Measurements from ENCODE around the gene USP35.
A peak's percentile ranks its signal among the peaks of the same experiment; 100 is the strongest.

The USP35 gene

DNA sequence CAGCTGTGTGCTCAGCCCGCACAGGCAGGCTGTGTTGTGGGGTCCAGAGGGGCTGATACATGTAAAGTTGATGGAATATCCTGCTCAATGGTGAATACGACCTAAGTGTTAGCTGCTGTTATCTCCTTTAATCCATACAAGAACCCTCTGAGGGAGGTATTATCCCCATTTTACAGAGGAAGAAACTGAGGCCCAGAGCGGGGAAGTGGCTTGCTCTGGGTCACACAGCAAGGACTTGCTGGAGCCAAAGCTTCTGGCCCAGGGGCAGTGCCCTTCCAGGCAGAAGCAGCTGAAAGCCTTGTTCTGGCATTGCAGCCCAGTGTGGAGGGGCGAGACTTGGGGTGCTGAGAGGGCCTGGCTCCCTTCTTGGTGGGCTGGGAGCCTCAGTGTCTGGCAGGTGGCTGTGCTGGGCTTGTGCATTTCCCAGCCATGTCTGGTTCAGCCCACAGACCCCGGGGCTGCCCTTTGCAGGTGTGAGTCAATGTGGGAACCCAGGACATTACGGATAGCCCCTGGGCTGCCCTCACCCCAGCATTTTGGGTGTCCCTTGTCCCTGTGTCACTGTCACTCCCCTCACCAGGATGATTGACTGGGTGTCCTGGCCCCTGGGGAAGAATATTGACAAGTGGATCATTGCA, 10.4 kb downstream of the USP35 start:
- Histone ChIP-seq H3K27ac (peak overlapping the region in 2 of 11 experiments; percentile 76 to 78; a peak in 1 of 22 replicates), H3K4me2 (no peak overlapping the region), H3K9ac (no peak overlapping the region), H3K27me3 (no peaks in the 10 kb centered on the region), H3K4me1 (peaks cover 33 to 55% (median 45%) of the 10 kb centered on the region in 10 experiments), H3K36me3 (peaks cover 0 to 78% (median 10%) of the 10 kb centered on the region in 11 experiments; a peak in 12 of 22 replicates), H3K9me3 (replicated peaks in 1 of 11) (no peaks in the 10 kb centered on the region), H4K20me1 (peaks cover 0 to 77% (median 0%) of the 10 kb centered on the region in 11 experiments; a peak in 7 of 22 replicates), H3K4me3 (no peak overlapping the region)
- no peak for TF ChIP-seq Cebpa-rat (IDR thresholded peaks at IDR 0.05)

DNA sequence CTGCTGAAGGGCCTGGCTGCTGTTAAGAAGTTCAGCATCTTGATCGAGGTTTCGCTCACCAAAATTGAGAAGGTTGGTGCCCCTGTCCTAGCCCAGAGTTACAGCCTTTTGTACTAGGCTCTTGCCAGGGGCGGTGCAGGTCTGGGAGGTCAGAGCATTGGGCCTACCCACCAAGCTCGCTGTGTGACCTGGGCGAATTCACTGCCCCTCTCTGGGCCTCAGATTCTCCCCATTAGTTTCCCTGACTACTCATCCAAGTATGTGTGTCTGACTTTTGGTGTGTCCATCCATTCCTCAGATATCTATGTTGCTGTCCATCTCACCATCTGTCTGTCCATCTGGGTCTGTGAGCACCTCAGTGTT, 10.9 kb downstream of the USP35 start:
- Histone ChIP-seq H3K4me1 (peaks cover 32 to 54% (median 45%) of the 10 kb centered on the region in 10 experiments), H3K4me3 (no peak overlapping the region), H3K36me3 (peaks cover 0 to 78% (median 10%) of the 10 kb centered on the region in 11 experiments; a peak in 12 of 22 replicates), H3K4me2 (no peak overlapping the region), H3K9me3 (replicated peaks in 1 of 11) (no peaks in the 10 kb centered on the region), H4K20me1 (peaks cover 0 to 73% (median 0%) of the 10 kb centered on the region in 11 experiments; a peak in 7 of 22 replicates), H3K27me3 (no peaks in the 10 kb centered on the region), H3K9ac (no peak overlapping the region), H3K27ac (peak overlapping the region in 3 of 11 experiments; percentile 76 to 86 (median 78); a peak in 4 of 22 replicates)
- TF ChIP-seq Cebpa-rat (IDR thresholded peaks at IDR 0.05), result no peak

DNA sequence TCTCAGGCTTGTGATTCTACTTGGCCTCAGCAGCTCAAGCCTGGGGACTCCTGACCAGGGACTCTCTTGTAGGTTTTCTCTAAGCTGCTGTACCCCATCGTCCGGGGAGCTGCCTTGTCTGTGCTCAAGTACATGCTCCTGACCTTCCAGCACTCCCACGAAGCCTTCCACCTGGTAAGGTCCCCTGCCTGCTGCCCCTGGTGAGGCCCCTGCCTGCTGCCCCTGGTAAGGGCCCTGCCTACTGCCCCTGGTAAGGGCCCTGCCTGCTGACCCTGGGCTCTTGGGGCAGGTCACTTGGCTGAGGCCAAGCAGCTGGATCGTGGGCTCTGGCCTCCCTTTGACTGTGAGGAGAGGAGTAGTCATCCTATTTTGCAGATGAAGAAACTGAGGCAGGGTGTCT, 11.3 kb downstream of the USP35 start:
- no peaks in the 10 kb centered on the region for H3K27me3 ChIP-seq
- TF ChIP-seq Cebpa-rat (IDR thresholded peaks at IDR 0.05), result no peak

DNA sequence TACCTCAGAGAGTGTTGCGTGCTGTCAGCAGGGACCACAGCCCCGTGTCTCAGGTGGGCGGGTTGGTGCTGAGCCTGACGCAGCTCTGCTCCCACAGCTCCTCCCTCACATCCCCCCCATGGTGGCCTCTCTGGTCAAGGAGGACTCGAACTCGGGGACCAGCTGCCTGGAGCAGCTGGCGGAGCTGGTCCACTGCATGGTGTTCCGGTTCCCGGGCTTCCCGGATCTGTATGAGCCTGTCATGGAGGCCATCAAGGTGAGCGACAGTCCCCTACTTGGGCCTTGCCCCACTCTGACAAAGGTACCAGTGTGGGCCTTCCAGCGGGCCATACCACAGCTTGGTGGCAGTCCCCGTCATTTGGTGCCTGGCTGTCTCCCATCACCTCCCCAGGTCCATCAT, 11.8 kb downstream of the USP35 start:
- Histone ChIP-seq H3K36me3 (peaks cover 0 to 78% (median 10%) of the 10 kb centered on the region in 11 experiments; a peak in 12 of 22 replicates), H3K4me1 (peaks cover 32 to 47% (median 38%) of the 10 kb centered on the region in 10 experiments), H3K4me2 (peak overlapping the region in 6 of 11 experiments; percentile 78 to 92 (median 82); a peak in 5 of 22 replicates), H3K9me3 (replicated peaks in 1 of 11) (no peaks in the 10 kb centered on the region), H3K27me3 (no peaks in the 10 kb centered on the region), H3K9ac (peak overlapping the region in 4 of 11 experiments; percentile 18 to 76 (median 27); a peak in 2 of 22 replicates), H4K20me1 (peaks cover 0 to 64% (median 0%) of the 10 kb centered on the region in 11 experiments; a peak in 7 of 22 replicates), H3K4me3 (no peak overlapping the region), H3K27ac (peak overlapping the region in 8 of 11 experiments; percentile 69 to 87 (median 78); a peak in 15 of 22 replicates)
- no peak for TF ChIP-seq Cebpa-rat (IDR thresholded peaks at IDR 0.05)

More for the DNA sequence above, 11.3 kb downstream of the USP35 start:
- H3K27ac ChIP-seq, result peak overlapping the region in 3 of 11 experiments; percentile 76 to 86 (median 78); a peak in 5 of 22 replicates
- H3K9me3 ChIP-seq (replicated peaks in 1 of 11), result no peaks in the 10 kb centered on the region
- H3K4me3 ChIP-seq, result no peak overlapping the region
- peaks cover 32 to 52% (median 42%) of the 10 kb centered on the region in 10 experiments for H3K4me1 ChIP-seq
- H4K20me1 ChIP-seq, result peaks cover 0 to 69% (median 0%) of the 10 kb centered on the region in 11 experiments; a peak in 7 of 22 replicates
- H3K36me3 ChIP-seq, result peaks cover 0 to 78% (median 10%) of the 10 kb centered on the region in 11 experiments; a peak in 12 of 22 replicates
- H3K9ac ChIP-seq, result no peak overlapping the region
- H3K4me2 ChIP-seq, result no peak overlapping the region

DNA sequence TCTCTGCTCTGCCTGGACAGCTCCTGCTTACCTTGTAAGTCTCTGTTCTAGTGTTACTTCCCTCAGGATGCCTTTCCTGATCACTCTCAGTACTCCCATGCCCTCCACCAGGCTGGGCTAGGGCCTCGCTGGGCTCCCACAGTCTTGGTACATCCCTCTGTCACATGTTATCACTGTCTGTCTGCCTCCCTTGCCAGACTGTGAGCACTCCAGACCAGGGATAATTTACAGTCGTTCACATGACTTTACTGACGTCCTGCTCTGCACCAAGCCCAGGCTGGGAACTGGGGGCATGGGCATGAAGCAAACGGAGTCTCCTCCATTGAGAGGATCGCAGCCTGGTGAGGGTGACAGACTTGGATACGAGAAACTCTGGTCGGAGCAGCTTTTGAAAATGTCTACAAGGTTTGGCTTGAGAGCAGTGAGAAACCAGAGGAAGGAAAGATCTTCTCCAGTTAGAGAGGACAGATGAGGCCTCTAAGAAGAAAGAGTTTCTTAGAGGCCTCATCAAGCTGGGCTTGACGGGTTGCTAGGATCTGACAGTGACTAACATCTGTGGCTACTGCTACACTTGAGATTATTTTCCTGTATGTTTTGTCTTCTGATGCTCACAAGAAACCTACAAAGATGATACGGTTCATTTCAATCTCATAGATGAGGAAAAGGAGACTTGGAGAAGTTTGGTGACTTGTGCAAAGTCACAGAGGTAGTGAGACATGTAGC, 12.5 kb downstream of the USP35 start:
- peak overlapping the region in 7 of 11 experiments; percentile 18 to 76 (median 44); a peak in 11 of 22 replicates for H3K9ac ChIP-seq
- H3K9me3 ChIP-seq (replicated peaks in 1 of 11), result no peaks in the 10 kb centered on the region
- peaks cover 0 to 58% (median 0%) of the 10 kb centered on the region in 11 experiments; a peak in 7 of 22 replicates for H4K20me1 ChIP-seq
- H3K4me1 ChIP-seq, result peaks cover 32 to 45% (median 36%) of the 10 kb centered on the region in 10 experiments
- H3K4me3 ChIP-seq, result no peak overlapping the region
- H3K27ac ChIP-seq, result peak overlapping the region in 8 of 11 experiments; percentile 69 to 87 (median 78); a peak in 17 of 22 replicates
- TF ChIP-seq Cebpa-rat (IDR thresholded peaks at IDR 0.05), result no peak
- H3K36me3 ChIP-seq, result peaks cover 0 to 78% (median 10%) of the 10 kb centered on the region in 11 experiments; a peak in 12 of 22 replicates
- peak overlapping the region; percentile 76 to 97 (median 86) for H3K4me2 ChIP-seq
- H3K27me3 ChIP-seq, result no peaks in the 10 kb centered on the region

DNA sequence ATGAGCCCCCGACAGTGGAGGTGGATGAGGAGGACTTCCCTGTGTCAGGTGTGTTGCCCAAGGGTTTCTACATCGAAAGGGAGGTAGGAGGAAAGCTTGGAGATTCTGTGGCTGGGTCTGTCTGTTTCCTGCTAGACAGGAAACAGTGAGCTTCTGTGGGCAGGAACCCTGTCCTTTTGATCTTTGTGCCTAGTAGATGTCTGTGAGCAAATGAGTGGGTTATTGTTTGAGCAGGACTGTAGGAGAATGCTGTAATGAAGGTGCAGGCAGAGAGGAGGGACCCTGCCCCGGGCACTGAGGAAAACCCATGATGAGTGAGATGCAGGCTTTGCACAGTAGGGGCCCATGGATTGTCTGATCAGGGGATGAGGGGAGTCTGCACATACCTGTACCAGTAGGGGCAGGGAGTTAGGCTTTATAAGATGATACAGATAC, 14.0 kb downstream of the USP35 start:
- H4K20me1 ChIP-seq, result peaks cover 0 to 57% (median 0%) of the 10 kb centered on the region in 11 experiments; a peak in 6 of 22 replicates
- H3K9me3 ChIP-seq (replicated peaks in 1 of 11), result no peaks in the 10 kb centered on the region
- H3K27me3 ChIP-seq, result no peaks in the 10 kb centered on the region
- H3K36me3 ChIP-seq, result peaks cover 0 to 80% (median 10%) of the 10 kb centered on the region in 11 experiments; a peak in 12 of 22 replicates
- peak overlapping the region in 10 of 11 experiments; percentile 24 to 87 (median 77); a peak in 21 of 22 replicates for H3K27ac ChIP-seq
- peak overlapping the region in 3 of 10 experiments; percentile 9 to 22 (median 16); a peak in 4 of 20 replicates for H3K4me3 ChIP-seq
- peak in 5 of 11 experiments; percentile 16 to 67 (median 59); a peak in 4 of 22 replicates for TF ChIP-seq Cebpa-rat (IDR thresholded peaks at IDR 0.05)
- peaks cover 27 to 39% (median 36%) of the 10 kb centered on the region in 10 experiments for H3K4me1 ChIP-seq
- peak overlapping the region; percentile 76 to 97 (median 86) for H3K4me2 ChIP-seq
- peak overlapping the region in 9 of 11 experiments; percentile 23 to 77 (median 66); a peak in 19 of 22 replicates for H3K9ac ChIP-seq

DNA sequence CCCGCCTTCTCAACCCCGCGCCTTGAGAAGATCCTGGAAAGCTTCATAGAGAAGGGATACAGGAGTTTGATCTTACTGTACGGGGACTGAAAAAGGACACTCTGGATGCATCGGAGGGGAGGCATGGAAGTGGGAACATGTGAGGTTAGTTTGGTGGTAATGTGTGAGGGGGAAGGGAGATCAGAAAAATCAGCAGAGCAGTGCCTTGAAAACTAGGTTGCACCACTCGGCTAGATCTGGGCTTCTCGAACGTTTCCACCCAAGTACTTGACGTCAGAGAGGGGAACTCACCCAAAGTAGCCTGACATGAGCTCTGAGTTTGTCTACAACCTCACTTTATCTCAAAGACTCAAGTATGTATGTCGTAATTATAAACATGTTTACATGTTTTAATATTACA, 14.5 kb downstream of the USP35 start:
- H3K4me2 ChIP-seq, result peak overlapping the region; percentile 76 to 97 (median 86)
- peaks cover 0 to 57% (median 0%) of the 10 kb centered on the region in 11 experiments; a peak in 6 of 22 replicates for H4K20me1 ChIP-seq
- 0 out of 22 replicates have a peak, but pooled peaks of 1 of the 11 experiments have one; percentile 6 for TF ChIP-seq Cebpa-rat (IDR thresholded peaks at IDR 0.05)
- no peaks in the 10 kb centered on the region for H3K27me3 ChIP-seq
- no peaks in the 10 kb centered on the region for H3K9me3 ChIP-seq (replicated peaks in 1 of 11)
- H3K27ac ChIP-seq, result peak overlapping the region in 10 of 11 experiments; percentile 24 to 87 (median 77); a peak in 21 of 22 replicates
- H3K9ac ChIP-seq, result peak overlapping the region in 9 of 11 experiments; percentile 23 to 77 (median 66); a peak in 17 of 22 replicates
- peaks cover 27 to 39% (median 36%) of the 10 kb centered on the region in 10 experiments for H3K4me1 ChIP-seq
- H3K36me3 ChIP-seq, result peaks cover 0 to 80% (median 10%) of the 10 kb centered on the region in 11 experiments; a peak in 12 of 22 replicates
- H3K4me3 ChIP-seq, result peak overlapping the region in 3 of 10 experiments; percentile 9 to 22 (median 16); a peak in 4 of 20 replicates

DNA sequence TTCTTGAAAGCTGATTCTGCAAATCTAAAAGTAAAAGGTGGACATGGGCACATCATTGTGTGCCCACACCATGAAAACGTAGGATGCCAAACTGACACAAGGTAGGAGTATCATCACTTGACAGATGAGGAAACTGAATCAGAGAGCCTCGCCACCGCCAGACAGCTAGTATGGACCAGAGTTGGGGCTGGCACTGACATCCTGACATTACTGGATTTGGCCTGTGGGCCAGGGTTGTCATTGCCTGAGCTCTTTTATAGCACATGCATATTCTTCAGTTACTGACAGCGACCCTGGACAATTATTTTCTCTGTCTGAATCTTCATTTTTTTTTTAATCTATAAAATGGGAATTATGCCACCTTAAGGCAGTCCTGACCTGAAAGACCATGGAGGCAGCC, 16.5 kb downstream of the USP35 start:
- H3K9me3 ChIP-seq (replicated peaks in 1 of 11), result no peaks in the 10 kb centered on the region
- H3K27ac ChIP-seq, result no peak overlapping the region
- no peak overlapping the region for H3K9ac ChIP-seq
- TF ChIP-seq Cebpa-rat (IDR thresholded peaks at IDR 0.05), result no peak
- peaks cover 0 to 80% (median 5%) of the 10 kb centered on the region in 11 experiments; a peak in 13 of 22 replicates for H3K36me3 ChIP-seq
- H3K27me3 ChIP-seq, result no peaks in the 10 kb centered on the region
- H4K20me1 ChIP-seq, result peaks cover 0 to 60% (median 0%) of the 10 kb centered on the region in 11 experiments; a peak in 5 of 22 replicates
- H3K4me3 ChIP-seq, result no peak overlapping the region
- no peak overlapping the region for H3K4me2 ChIP-seq
- peaks cover 34 to 49% (median 43%) of the 10 kb centered on the region in 10 experiments for H3K4me1 ChIP-seq
